ENCODE data around the gene PPP1R2.
"Not testable (repeated sequence)": the region's sequence is repeated elsewhere in the genome, so short reads cannot be mapped to it uniquely, and the experiment has no call there.

PPP1R2 gene

DNA sequence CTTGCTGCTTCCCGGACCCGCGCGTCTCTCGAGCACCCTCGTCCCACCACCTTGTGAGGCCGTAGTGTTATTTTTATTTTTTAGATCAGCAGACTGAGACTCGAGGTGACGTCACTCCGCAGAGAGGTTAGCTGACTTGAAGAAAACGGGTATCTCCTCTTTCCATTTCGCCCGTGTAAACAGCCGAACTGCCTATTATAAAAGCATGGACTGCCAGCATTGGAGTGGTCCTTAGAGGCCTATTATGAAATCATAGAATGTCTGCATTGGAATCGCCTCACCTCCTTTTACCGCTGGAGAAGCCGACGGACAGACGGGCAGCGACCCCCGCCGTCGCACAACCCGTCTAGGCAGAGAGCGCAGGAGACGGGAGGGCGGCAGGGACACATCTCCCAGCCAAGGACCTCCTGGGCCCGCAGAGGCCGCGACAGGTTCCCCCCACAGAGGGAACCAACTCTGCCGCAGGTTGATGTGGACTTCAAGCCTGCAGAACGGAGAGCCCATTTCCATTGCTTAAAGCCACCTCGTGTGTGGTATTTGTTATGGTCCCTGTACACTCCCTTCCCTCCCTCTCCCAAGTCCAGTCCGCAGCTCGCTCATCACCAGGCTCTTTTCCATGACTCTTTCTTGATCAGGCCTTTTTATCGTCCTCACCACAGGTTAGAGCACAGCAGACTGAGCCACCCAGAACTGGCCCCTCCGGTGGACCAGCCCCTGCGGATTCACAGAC is 540 bp upstream of the PPP1R2 start:
- peak overlapping the region; percentile 78 for H3K4me3 ChIP-seq (ENCODE audit: low read depth, low read length)
- DNase-seq (ENCODE audit: low read depth) = no peak

DNA sequence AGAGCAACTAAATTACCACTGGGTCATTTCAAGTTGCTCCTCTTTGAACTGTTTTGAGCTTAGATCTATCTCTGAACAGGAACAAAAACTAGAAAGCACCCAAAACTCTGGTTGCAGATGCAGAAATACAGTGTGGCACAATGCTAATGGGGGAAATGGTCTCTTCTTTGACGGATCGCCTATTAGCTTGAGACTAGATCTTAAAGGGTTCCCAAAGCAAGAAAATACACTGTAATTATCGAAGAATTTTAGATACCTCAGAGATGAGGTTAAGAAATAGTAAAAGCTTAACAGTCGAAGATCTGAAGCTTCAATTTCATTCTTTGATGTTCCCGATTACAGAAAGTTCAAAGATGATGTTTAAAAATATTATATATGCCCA is 818 bp downstream of the PPP1R2 start:
- peak overlapping the region; percentile 78 for H3K4me3 ChIP-seq (ENCODE audit: low read depth, low read length)
- DNase-seq (ENCODE audit: low read depth) = no peak

DNA sequence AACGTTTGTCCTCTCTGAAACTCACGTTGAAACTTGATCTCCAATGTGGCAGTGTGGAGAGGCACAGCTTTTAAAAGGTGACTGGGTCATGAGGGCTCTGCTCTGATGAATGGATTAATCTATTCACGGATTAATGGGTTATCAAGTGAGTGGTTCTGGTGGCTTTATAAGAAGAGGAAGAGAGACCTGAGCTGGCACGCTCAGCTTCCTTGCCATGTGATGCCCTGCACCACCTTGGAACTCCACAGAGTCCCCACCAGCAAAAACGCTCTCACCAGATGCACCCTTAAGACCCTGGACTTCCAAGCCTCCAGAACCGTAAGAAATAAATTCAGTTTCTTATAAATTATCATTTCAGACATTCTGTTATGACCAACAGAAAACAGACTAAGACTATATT is 2.6 kb downstream of the PPP1R2 start:
- no peak overlapping the region for H3K4me3 ChIP-seq (ENCODE audit: low read depth, low read length)
- DNase-seq (ENCODE audit: low read depth) = no peak

DNA sequence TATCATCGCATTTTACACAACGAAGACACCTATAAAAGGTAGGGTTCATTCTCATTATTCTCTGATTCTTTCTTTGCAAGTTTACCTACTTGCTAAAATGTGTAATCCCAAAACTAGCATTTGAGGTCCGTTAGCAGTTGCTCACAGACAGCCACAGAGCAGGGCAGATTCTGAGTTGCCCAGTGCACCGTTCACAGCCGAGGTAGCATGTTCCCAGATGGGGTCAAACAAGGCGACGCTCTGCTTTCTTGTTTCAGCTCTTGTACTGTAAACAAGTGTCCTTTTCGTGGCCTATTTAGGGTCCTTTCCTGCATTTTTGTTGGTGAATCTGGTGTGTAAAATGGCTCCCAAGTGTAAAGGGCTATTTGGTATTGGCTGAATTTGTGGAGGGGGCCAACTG is 3.1 kb downstream of the PPP1R2 start:
- no peak for DNase-seq (ENCODE audit: low read depth)
- H3K4me3 ChIP-seq (ENCODE audit: low read depth, low read length) = no peak overlapping the region

DNA sequence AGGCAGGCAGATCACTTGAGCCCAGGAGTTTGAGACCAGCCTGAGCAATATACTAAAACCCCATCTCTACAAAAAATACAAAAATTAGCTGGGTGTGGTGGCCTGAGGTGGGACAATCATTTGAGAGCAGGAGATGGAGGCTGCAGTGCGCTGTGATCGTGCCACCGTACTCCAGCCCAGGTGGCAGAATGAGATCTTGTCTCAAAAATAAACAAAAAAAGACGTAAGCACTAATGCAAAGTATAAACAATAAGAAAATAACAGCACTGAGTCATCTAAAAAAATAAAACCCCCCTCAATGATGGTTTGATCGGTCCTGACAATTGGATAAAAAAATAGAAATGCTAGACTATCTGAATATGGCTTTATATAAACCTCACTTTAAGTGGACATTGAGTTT is 3.6 kb downstream of the PPP1R2 start:
- no peak for DNase-seq (ENCODE audit: low read depth)
- H3K4me3 ChIP-seq (ENCODE audit: low read depth, low read length) = no peak overlapping the region

DNA sequence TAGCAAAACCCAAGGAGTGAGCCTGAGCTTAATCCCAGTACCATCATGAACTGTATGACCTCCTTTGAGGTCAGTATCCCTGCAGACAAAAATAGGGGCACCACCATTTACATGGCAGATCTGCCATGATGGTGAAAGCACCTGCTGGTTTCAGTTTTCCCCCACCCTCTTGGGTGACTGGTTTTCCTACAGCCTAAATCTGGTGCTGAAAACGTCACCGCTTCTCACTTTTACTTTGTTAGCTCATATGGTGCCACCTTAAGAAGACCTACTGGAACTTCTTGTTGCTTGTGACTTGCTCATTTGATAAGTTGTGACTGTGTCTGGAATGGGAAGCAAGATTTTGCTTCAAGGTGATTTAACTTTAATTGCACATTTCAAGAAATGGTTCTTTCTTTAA is 5.1 kb downstream of the PPP1R2 start:
- DNase-seq (ENCODE audit: low read depth) = no peak

DNA sequence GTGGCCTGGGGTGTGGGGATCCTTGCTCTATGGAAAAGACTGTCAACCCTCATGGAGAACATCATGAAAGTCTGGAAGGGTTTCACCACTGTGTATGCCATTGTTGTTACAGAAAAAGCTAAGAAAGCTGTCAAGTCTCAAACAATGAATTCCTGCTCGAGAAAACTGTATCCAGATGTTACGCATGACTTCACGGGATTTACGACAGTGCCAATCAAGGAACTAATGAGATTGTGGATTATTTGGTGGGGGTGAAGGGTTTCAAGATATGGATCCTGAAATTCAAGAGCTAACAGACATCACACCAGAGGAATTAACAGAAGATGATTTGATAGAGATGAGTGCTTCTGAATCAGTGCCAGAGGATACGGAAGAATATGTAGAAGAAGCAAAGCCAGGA is 7.8 kb downstream of the PPP1R2 start:
- no peak for DNase-seq (ENCODE audit: low read depth)
- no peak overlapping the region for H3K4me3 ChIP-seq (ENCODE audit: low read depth, low read length)

More for the DNA sequence above, 5.1 kb downstream of the PPP1R2 start:
- H3K4me3 ChIP-seq (ENCODE audit: low read depth, low read length) = no peak overlapping the region

DNA sequence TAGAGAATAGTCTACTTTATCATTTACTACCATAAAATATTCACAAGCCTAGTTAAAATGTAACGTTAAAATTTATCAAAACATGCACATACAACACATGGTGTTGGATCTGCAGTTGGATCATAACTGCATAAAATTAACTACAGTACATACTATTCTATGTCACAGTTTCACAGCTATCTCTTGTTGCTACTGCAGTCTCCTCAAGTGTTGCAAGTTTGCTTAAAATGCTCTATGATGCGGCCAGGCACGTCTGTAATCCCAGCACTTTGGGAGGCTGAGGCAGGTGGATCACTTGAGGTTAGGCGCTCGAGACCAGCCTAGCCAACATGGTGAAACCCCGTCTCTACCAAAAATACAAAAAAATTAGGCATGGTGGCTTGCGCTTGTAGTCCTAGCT is 10.3 kb downstream of the PPP1R2 start:
- H3K4me3 ChIP-seq (ENCODE audit: low read depth, low read length) = no peak overlapping the region
- DNase-seq (ENCODE audit: low read depth) = no peak

DNA sequence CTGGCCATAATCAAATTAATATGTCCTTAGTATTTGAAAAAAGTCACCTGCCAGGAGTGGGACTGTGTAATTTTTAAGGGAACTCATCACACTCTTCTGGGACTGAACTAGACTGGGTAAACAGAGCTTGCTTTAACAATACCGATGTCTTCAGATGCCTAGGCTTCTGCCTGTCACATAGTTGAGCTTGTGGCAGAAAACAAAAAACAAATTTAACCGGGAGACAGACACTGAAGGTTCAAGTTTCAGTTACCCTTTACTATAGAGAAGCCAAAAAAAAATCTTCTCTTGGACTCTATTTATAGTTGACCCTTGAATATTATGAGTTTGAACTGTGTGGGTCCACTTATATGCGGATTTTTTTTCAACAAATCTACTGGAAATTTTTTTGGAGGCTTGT is 10.8 kb downstream of the PPP1R2 start:
- no peak for DNase-seq (ENCODE audit: low read depth)
- H3K4me3 ChIP-seq (ENCODE audit: low read depth, low read length) = no peak overlapping the region

DNA sequence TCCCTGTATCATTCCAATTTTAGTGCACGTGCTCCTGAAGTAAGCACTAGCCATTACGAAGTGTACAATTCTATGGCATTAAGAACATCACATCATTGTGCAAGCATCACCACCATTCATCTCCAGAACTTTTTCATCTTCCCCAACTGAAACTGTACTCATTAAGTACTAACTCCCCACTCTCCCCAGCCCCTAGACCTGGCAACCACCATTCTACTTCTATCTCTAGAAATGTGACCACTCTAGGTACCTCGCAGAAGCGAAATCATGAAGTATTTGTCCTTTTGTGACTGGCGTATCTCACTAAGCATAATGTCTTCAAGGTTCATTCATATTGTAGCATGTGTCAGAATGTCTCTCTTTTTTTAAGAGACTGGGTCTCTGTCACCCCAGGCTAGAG is 11.4 kb downstream of the PPP1R2 start:
- DNase-seq (ENCODE audit: low read depth) = no peak
- no peak overlapping the region for H3K4me3 ChIP-seq (ENCODE audit: low read depth, low read length)

DNA sequence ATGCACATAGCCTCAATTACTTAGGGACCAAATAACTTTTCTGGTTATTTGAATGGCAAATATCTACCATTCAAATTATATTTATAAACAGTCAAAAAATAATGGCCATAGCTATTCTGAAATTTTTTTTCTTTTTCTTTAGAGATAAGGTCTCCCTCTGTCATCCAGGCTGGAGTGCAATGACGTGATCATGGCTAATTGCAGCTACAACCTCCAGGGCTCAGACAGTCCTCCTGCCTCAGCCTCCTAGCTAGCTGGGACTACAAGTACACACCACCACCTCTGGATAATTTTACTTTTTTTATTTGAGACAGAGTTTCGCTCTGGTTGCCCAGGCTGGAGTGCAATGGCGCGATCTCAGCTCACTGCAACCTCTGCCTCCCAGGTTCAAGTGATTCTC is 16.6 kb downstream of the PPP1R2 start:
- no peak for DNase-seq (ENCODE audit: low read depth)
- H3K4me3 ChIP-seq (ENCODE audit: low read depth, low read length) = no peak overlapping the region

DNA sequence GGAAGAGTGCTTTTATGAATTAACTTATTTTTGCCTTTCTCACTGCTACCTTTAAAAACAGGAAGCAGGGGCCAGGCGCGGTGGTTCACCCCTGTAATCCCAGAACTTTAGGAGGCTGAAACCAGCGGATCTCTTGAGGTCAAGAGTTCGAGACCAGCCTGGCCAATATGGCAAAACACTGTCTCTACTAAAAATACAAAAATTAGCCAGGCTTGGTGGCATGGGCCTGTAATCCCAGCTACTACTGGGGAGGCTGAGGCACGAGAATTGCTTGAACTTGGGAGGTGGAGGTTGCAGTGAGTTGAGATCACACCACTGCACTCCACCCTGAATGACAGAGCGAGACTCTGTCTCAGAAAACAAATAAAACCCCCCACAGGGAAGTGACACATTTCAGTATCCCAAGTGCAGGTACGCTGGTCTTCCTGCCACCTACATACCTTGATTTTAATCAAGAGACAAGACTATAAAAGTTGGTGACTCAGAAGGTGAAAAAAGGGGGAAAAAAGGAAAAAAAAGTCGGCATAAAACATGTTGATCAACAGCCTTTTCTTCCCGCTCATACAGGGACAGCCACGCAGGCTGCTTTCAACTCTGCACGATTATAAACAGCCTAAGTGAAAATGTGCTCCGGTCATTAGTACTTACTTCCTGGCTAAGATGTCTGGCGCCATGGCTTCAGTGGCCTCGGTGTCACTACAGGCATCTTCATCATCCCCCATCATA is 18.8 kb downstream of the PPP1R2 start:
- no peak overlapping the region for H3K4me3 ChIP-seq (ENCODE audit: low read depth, low read length)
- no peak for DNase-seq (ENCODE audit: low read depth)

DNA sequence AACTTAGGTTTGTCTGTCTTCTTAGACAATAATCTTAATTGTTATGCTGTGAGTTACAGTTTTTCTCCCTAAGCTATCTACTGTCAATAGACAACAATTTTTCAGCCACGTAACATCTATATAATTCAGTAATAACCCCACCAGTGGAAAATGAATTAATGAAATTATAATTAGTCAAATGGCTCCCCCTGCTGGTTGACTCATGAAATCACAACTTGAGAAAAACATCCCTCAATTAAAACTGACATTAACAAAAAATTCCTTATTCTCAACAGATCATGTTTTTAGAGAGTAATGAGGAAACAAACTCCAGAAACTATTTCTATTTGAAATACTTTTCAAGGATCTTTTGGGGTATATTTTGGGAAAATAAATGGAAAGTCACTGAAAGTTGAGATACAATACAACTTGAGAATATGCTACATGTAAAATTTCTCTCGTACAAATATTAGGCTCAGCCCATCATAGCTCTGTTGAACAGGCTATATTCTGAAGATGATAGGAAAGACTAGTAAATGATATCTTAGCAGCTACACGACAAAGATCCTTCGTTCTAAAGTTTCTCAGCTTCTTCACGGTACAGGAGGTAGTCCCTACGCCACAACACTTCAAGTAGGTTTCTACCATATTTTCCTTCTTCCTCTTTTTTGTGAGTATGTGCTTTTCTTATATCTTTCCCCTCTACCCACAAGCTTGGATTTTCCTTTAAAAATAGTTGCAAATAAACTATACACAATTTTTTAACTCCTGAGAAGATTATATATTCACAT is 20.7 kb downstream of the PPP1R2 start:
- no peak for DNase-seq (ENCODE audit: low read depth)
- no peak overlapping the region for H3K4me3 ChIP-seq (ENCODE audit: low read depth, low read length)

DNA sequence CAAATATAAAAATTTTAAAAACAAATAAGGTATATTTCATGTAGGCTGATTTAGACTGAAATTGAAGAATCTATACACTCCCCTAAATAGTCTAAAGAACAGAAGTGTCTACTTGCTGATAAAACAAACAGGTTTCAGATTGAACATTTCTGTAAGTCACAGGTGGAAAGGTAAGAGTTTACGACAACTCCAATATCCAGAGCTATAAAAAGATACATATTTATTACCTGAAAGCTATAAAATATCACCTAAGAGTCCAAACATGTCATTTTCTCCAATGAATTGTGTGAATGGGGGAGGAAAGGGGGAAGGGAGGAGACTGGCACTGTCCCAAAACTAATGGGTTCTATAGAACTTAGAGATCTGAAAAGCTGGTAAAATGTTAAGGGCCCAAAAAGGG is 26.1 kb downstream of the PPP1R2 start:
- no peak overlapping the region for H3K4me3 ChIP-seq (ENCODE audit: low read depth, low read length)
- no peak for DNase-seq (ENCODE audit: low read depth)

DNA sequence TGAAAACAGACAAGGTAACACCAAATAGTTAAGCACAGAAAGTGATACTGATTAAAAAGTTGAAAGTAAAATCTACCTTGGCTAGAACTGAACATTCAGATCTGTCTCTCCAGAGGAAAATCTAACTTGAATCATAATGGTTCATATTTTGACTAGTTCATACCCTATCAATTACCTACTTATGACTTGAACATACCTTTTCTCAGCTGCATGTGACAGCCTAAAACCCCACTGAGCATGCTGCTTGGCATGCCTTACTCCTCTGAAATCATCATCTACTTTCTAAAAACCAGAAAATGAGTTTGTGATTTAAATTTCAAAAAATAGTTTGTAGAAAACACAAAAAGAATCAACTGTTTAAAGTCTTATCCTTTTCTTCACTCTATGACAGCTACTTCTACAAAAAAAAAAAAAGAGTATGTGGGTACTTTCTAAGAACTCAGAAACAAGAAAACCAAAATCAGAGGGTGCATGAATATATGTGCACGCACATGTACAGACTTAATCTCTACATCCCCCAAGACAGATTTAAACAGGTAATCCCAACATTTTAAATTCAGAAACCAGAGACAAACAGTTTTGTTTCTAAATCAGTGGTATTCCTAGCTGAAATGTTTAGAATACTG is 28.4 kb downstream of the PPP1R2 start:
- not testable (repeated sequence) for DNase-seq (ENCODE audit: low read depth); H3K4me3 ChIP-seq (ENCODE audit: low read depth, low read length)

DNA sequence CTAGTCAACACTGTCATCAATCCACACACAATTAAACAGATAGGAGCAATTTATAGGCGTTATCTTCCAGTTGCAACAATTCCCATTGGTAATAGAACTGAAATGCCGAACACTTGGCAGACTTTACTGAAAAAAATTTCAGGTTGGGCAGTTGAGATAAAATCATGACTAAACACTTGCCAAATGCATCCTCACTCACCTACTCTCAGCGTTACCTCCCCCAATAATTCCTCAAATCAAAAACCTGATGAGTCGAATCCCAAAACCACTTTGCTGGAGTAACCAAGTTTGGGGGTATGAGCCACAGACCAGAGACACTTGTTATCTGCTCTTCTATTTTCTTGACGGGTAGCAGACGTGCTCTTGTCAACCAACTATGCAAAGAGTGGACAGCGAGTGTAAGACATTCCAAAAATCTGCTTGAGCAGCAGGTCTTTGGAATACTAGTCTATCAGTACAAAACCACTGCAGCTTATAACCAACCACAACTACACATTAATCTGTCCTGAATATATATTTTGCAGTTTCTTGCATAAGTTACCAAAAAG is 30.3 kb downstream of the PPP1R2 start:
- H3K4me3 ChIP-seq (ENCODE audit: low read depth, low read length) = no peak overlapping the region
- no peak for DNase-seq (ENCODE audit: low read depth)

DNA sequence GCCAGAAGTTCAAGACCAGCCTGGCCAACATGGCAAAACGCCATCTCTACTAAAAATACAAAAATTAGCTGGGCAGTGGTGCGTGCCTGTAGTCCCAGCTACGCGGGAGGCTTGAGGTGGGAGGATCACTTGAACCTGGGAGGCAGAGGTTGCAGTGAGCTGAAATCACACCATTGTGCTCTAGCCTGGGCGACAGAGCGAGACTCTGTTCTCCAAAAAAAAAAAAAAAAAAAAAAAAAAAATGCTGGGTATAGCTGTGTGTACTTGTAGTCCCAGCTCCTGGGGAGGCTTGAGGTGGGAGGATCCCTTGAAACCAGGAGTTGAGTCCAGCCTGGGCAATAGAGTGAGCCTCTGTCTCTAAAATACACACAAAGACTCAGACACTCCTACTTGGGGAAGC is 32.0 kb downstream of the PPP1R2 start:
- H3K4me3 ChIP-seq (ENCODE audit: low read depth, low read length) = no peak overlapping the region
- DNase-seq (ENCODE audit: low read depth) = no peak

DNA sequence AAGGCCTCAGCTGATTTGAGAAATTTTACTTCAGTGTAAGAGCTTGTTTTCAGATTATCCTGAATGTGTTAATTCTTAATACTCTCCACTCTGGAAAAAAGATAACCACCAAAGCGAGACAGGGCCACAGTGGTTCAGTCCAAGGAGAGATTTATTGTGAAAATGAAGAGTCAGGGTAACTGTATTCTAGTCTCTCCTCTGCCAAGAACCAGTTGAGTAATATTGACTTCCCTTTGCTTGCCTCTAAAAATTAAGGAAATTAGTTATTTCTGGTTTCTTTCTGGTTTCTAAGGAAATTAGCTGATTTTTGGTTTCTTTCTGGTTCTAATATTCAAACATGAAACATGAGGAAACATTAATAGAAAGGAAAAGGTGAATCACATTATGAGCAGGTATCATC is 34.9 kb downstream of the PPP1R2 start:
- no peak for DNase-seq (ENCODE audit: low read depth)

DNA sequence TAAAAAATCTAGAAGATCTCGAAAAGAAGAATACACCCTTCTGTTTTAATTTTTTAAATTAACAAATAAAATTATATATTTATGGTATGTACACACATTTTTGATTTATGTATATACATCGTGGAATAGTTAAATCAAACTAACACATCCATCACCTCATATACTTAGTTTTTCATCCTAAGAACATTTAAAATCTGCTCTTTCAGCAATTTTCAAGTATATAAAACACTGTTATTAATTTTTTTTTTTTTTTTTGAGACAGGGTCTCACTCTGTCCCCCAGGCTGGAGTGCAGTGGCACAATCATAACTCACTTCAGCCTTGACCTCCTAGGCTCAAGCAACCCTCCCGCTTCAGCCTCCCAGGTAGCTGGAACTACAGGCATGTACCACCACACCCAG is 67.5 kb downstream of the PPP1R2 start:
- H3K4me3 ChIP-seq (ENCODE audit: low read depth, low read length) = no peak overlapping the region
- no peak for DNase-seq (ENCODE audit: low read depth)

More for the DNA sequence above, 34.9 kb downstream of the PPP1R2 start:
- no peak overlapping the region for H3K4me3 ChIP-seq (ENCODE audit: low read depth, low read length)

DNA sequence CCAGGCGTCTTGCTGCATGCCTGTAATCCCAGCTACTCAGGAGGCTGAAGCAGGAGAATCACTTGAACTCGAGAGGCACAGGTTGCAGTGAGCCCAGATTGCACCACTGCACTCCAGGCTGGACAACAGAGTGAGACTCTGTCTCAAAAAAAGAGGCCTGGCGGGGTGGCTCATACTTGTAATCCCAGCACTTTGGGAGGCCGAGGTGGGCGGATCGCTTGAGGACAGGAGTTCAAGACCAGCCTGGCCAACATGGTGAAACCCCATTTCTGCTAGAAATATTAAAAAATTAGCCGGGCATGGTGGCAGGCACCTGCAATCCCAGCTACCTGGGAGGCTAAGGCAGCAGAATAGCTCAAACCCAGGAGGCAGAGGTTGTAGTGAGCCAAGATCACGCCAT is 68.0 kb downstream of the PPP1R2 start:
- DNase-seq (ENCODE audit: low read depth); H3K4me3 ChIP-seq (ENCODE audit: low read depth, low read length): not testable (repeated sequence)

All from skeletal muscle cell (primary cell).